Endothelial cell of umbilical vein (primary cell): ENCODE measurements around the gene ZER1. TPM values are rescaled to one million over a fixed set of nuclear protein-coding genes. Genes with fewer than 3 reads are reported as not detected.

ENCODE experiments used
- BruUV-seq: library from RNA; stranded (reverse); fragments of 400-500 nt; replicated peaks from 2 replicates; lab custom pipeline; 2021; lab: Mats Ljungman, UMichigan
- CTCF ChIA-PET: fragments of 300-600, 350-600 bp; sonication (Branson Sonifier 250); formaldehyde crosslinking; loops from one replicate; lab custom pipeline; 2021; ENCODE audit warnings: antibody characterized with exemption, inconsistent platforms; lab: Charles Lee
- POLR2A ChIA-PET: fragments of 300-600, 350-600 bp; sonication (Branson Sonifier 250); formaldehyde crosslinking; loops from one replicate; lab custom pipeline; 2021; ENCODE audit warnings: antibody characterized with exemption, inconsistent platforms; lab: Charles Lee
- DNase-seq: peaks from one replicate; pipeline ENCODE4 v3.0.0-alpha.2; 2011; ENCODE audit warnings: low read depth, low spot score
- FAIRE-seq: peaks from 2 replicates; lab custom pipeline; 2011; peaks lifted over from hg19 to GRCh38; lab: Jason Lieb, UNC
- H2AFZ ChIP-seq: 2 replicates; pipeline ENCODE4 v1.6.0; 2012; ENCODE audit warnings: low read depth, low read length, control low read depth, inconsistent platforms
- H3K27ac ChIP-seq: 2 replicates; pipeline ENCODE4 v1.5.1; 2011; ENCODE audit warnings: low read depth, mild to moderate bottlenecking, control low read depth, low read length, moderate library complexity; ENCODE audit not compliant: insufficient read depth
- H3K27me3 ChIP-seq, 2 experiments: 2 replicates each; pipeline versions ENCODE4 v1.6.0 to v1.6.1; 2011; ENCODE audit warnings: low read length in 2 of 2, mixed read lengths in 1 of 2; ENCODE audit not compliant: control insufficient read depth in 2 of 2, insufficient read depth in 2 of 2
- H3K36me3 ChIP-seq, 2 experiments: 2 replicates in 1 of 2; 3 replicates in 1 of 2; pipeline ENCODE4 v1.5.1; 2011; ENCODE audit warnings: low read length in 2 of 2, mild to moderate bottlenecking in 1 of 2, moderate library complexity in 1 of 2; ENCODE audit not compliant: control insufficient read depth in 2 of 2, insufficient read depth in 2 of 2; ENCODE audit errors: extremely low read depth in 1 of 2
- H3K4me1 ChIP-seq: 3 replicates; pipeline ENCODE4 v1.5.1; 2011; ENCODE audit warnings: mild to moderate bottlenecking, low read length; ENCODE audit not compliant: control insufficient read depth, insufficient read depth; ENCODE audit errors: extremely low read depth
- H3K4me2 ChIP-seq: 2 replicates; pipeline ENCODE4 v1.6.1; 2011; ENCODE audit warnings: low read length, control low read depth, mixed read lengths; ENCODE audit not compliant: insufficient read depth
- H3K4me3 ChIP-seq, 3 experiments: fragments of 200-600 bp in 1 of 3; sonication (generic), shearing (Covaris generic) in 1 of 3; replicated peaks in 1 of 3; 2 replicates each; pipeline ENCODE4 v1.5.1; 2011 to 2016; ENCODE audit warnings: control low read depth in 3 of 3, low read length in 3 of 3, mild to moderate bottlenecking in 2 of 3, inconsistent platforms in 1 of 3, low read depth in 1 of 3, moderate library complexity in 1 of 3; ENCODE audit not compliant: insufficient read depth in 1 of 3
- H3K79me2 ChIP-seq: 2 replicates; pipeline ENCODE4 v1.6.0; 2012; ENCODE audit warnings: low read length, inconsistent platforms; ENCODE audit not compliant: control insufficient read depth, insufficient read depth
- H3K9ac ChIP-seq: replicated peaks from 2 replicates; pipeline ENCODE3; 2011; ENCODE audit warnings: low read length, control low read depth; ENCODE audit not compliant: insufficient read depth; ENCODE audit errors: extremely low read depth
- H3K9me1 ChIP-seq: replicated peaks from 3 replicates; pipeline ENCODE4 v1.6.0; 2011; ENCODE audit warnings: mild to moderate bottlenecking, low read length; ENCODE audit not compliant: control insufficient read depth, insufficient read depth; ENCODE audit errors: extremely low read depth
- H3K9me3 ChIP-seq: replicated peaks from 2 replicates; pipeline ENCODE4 v1.5.1; 2012; ENCODE audit warnings: low read length, inconsistent platforms; ENCODE audit not compliant: control insufficient read depth, insufficient read depth
- H4K20me1 ChIP-seq: replicated peaks from 2 replicates; pipeline ENCODE3; 2011; ENCODE audit warnings: mild to moderate bottlenecking, low read length; ENCODE audit not compliant: control insufficient read depth, insufficient read depth; ENCODE audit errors: extremely low read depth
- CTCF ChIP-seq, 2 donors: IDR thresholded peaks; 1 replicate in 1 of 2; 2 replicates in 1 of 2; pipeline ENCODE4 v1.5.1; 2011; ENCODE audit warnings: low read length in 2 of 2, mild to moderate bottlenecking in 2 of 2, moderate library complexity in 2 of 2, control low read depth in 1 of 2, inconsistent platforms in 1 of 2, low read depth in 1 of 2; ENCODE audit not compliant: insufficient read depth in 1 of 2; ENCODE audit errors: extremely low read depth in 1 of 2
- EZH2 ChIP-seq: IDR thresholded peaks from 2 replicates; pipeline ENCODE4 v1.6.1; 2012; ENCODE audit warnings: borderline replicate concordance, low read depth, mild to moderate bottlenecking, moderate library complexity, low read length, inconsistent platforms; ENCODE audit not compliant: severe bottlenecking
- FOS ChIP-seq: IDR thresholded peaks from 2 replicates; pipeline ENCODE4 v1.6.1; 2011; ENCODE audit warnings: mild to moderate bottlenecking, low read length, moderate library complexity, borderline replicate concordance; ENCODE audit not compliant: insufficient read depth
- GATA2 ChIP-seq: IDR thresholded peaks from 2 replicates; pipeline ENCODE4 v1.7.0; 2011; ENCODE audit warnings: low read depth, mild to moderate bottlenecking, moderate library complexity, mixed read lengths, low read length; ENCODE audit not compliant: insufficient read length, insufficient read depth
- JUN ChIP-seq: IDR thresholded peaks from 2 replicates; pipeline ENCODE4 v1.6.1; 2011; ENCODE audit warnings: borderline replicate concordance, low read depth; ENCODE audit not compliant: insufficient read length, insufficient read depth
- MAX ChIP-seq: IDR thresholded peaks from 2 replicates; pipeline ENCODE4 v1.6.1; 2011; ENCODE audit not compliant: insufficient read depth, insufficient read length
- POLR2AphosphoS5 ChIP-seq: IDR thresholded peaks from 2 replicates; pipeline ENCODE4 v1.6.1; 2012; ENCODE audit warnings: low read depth, mild to moderate bottlenecking, control low read depth, low read length, moderate library complexity; ENCODE audit not compliant: insufficient read depth
- dilution Hi-C: fragments of 300-500 bp; cut with MboI; formaldehyde crosslinking; loops from one replicate; pipeline ENCODE4 v1.15.0; 2019; ENCODE audit warnings: low sequenced_read_pairs; ENCODE audit not compliant: extremely low pct_ligation_motif_present
- intact Hi-C: fragments of 100-400 bp; cut with micrococcal nuclease; formaldehyde crosslinking; loops from one replicate; pipeline ENCODE4 v1.10.0; 2022
- polyA plus RNA-seq, 4 experiments: library from polyadenylated mRNA; depleted of rRNA in 3 of 4; stranded (reverse) in 3 of 4; unstranded in 1 of 4; fragments of >200 nt; gene quantifications; 2 replicates each; pipeline versions ENCODE4 v1.2.1 to v1.2.3, GENCODE V29; 2011 to 2012; ENCODE audit warnings: missing spikeins in 1 of 4
- total RNA-seq: library from RNA; stranded (reverse); gene quantifications from 2 replicates; pipeline ENCODE4 v1.2.3, GENCODE V29; 2021

The ZER1 gene
- total and polyA plus RNA-seq, 2 donors (not counting 3 experiments of a cell fraction or from before 2014, with no cell fraction given) = 23.0 to 29.9 TPM

GRCh38 chr9:128735373-128735772, 36.4 kb downstream of the ZER1 start:
- TF ChIP-seq GATA2 (no peak), MAX (no peak), EZH2 (no peak), FOS (no peak), POLR2AphosphoS5 (no peak)
- Histone ChIP-seq H3K79me2 (no peaks in the 10 kb centered on the region), H3K9me1 (no peaks in the 10 kb centered on the region), H3K27me3 (no peaks in the 10 kb centered on the region), H3K4me1 (no peaks in the 10 kb centered on the region), H2AFZ (no peak overlapping the region), H4K20me1 (no peaks in the 10 kb centered on the region), H3K9ac (no peak overlapping the region), H3K4me3 (no peak overlapping the region), H3K4me2 (no peak overlapping the region), H3K36me3 (peaks cover 0 to 8% of the 10 kb centered on the region in 2 experiments), H3K9me3 (no peaks in the 10 kb centered on the region), H3K27ac (no peak overlapping the region)
- ChIA-PET POLR2A (no interaction called here), CTCF (no interaction called here)
- DNase-seq (no peak), FAIRE-seq (no peak)
- dilution Hi-C loops (no loop called here), intact Hi-C loops (loop anchor here (10.0 kb wide), 1 partner anchor 289 kb away; the partner anchor contains the start of gene SH3GLB2)
- no TSS peak for BruUV-seq

- FAIRE-seq (peak; percentile 98), DNase-seq (peak; percentile 88)
- Histone ChIP-seq H3K4me2 (peak overlapping the region; percentile 31), H4K20me1 (no peaks in the 10 kb centered on the region), H3K4me1 (no peaks in the 10 kb centered on the region), H3K9me3 (no peaks in the 10 kb centered on the region), H3K4me3 (no peak overlapping the region), H2AFZ (peak overlapping the region; percentile 89), H3K36me3 (peaks cover 0 to 3% of the 10 kb centered on the region in 2 experiments), H3K79me2 (no peaks in the 10 kb centered on the region), H3K27me3 (no peaks in the 10 kb centered on the region), H3K27ac (no peak overlapping the region), H3K9me1 (no peaks in the 10 kb centered on the region), H3K9ac (peak overlapping the region; percentile 25)
- ChIA-PET POLR2A (no interaction called here), CTCF (interaction anchor here (0.6 to 2.2 kb wide), 24 partner anchors 9 to 274 kb away, joined by 3 to 22 read pairs (median 4); partner anchors contain the start of genes ENDOG, PKN3, SPOUT1 and ZDHHC12)
- dilution Hi-C loops = no loop called here
- TF ChIP-seq JUN = no peak
- peak; percentile 75 to 85 for TF ChIP-seq CTCF (IDR thresholded peaks at IDR 0.05; ENCODE audit: extremely low read depth in 1 of 2, insufficient read depth in 1 of 2, low read depth in 1 of 2, low read length in 2 of 2)
- intact Hi-C loops = loop anchor here (1.0 to 10.0 kb wide), 4 partner anchors 54 to 292 kb away; partner anchors contain the start of genes DOLK, NUP188, SH3GLB2 and TBC1D13
- BruUV-seq = no TSS peak
These were observed 38.5 kb downstream of the ZER1 start for GRCh38 chr9:128733256-128733655.
